Left colon (tissue), 2 donors: ENCODE measurements around the gene GRIK1. TPM values are rescaled to one million over a fixed set of nuclear protein-coding genes. Genes with fewer than 3 reads are reported as not detected.

Experiments used
- ATAC-seq: fragments of 200-7000 bp; cut with Tn5 transposase; one replicate; pipeline ENCODE4 v1.9.1; 2020; ENCODE audit warnings: mild to moderate bottlenecking, moderate library complexity
- DNase-seq, 2 donors: peaks; one replicate each; pipeline ENCODE4 v3.0.0-alpha.2; 2020
- intact Hi-C, 2 donors: fragments of 100-400 bp; cut with DNase I in 1 of 2; cut with micrococcal nuclease in 1 of 2; formaldehyde crosslinking; loops; one replicate each; pipeline versions ENCODE4 v1.11.2 to v1.14.0; 2022; cut with DNase I, micrococcal nuclease
- total RNA-seq, 2 donors: library from RNA; stranded (reverse); fragmentation: NEBNext Ultra II Directional; extraction: Animal tissue kit (Norgen Biotek cat#: 25700); gene quantifications; one replicate each; pipeline ENCODE4 v1.2.1, GENCODE V29; 2021
- donor health status: DM: no; HTN: no; CAD: no.
- donor health status: DM: yes; HTN: yes; CAD: no.

The GRIK1 gene
- total RNA-seq, 2 donors from 2014 or later = 0.09 to 0.14 TPM

- ATAC-seq = no peak
- intact Hi-C loops = no loop called here
- DNase-seq = no peak
Measured at GRCh38 chr21:29803191-29803590, 136.6 kb downstream of the GRIK1 start.

GRCh38 chr21:29801122-29801521 lies 138.7 kb downstream of the GRIK1 start:
- ATAC-seq = no peak
- intact Hi-C loops = no loop called here
- no peak for DNase-seq

- intact Hi-C loops = no loop called here
- ATAC-seq (no peak), DNase-seq (no peak)
Measured at GRCh38 chr21:29800056-29800455, 139.7 kb downstream of the GRIK1 start.

GRCh38 chr21:29798840-29799239 lies 141.0 kb downstream of the GRIK1 start:
- no peak for ATAC-seq
- intact Hi-C loops = no loop called here
- no peak for DNase-seq

- no peak for DNase-seq
- intact Hi-C loops = no loop called here
- no peak for ATAC-seq
Measured at GRCh38 chr21:29797155-29797554, 142.6 kb downstream of the GRIK1 start.

- no peak for DNase-seq
- no peak for ATAC-seq
- intact Hi-C loops = no loop called here
Measured at GRCh38 chr21:29793712-29794111, 146.1 kb downstream of the GRIK1 start.

GRCh38 chr21:29789393-29789792 lies 150.4 kb downstream of the GRIK1 start:
- ATAC-seq (no peak), DNase-seq (no peak)
- intact Hi-C loops = no loop called here

GRCh38 chr21:29788752-29789151 lies 151.0 kb downstream of the GRIK1 start:
- ATAC-seq (no peak), DNase-seq (no peak)
- intact Hi-C loops = no loop called here

GRCh38 chr21:29787361-29787909 lies 152.4 kb downstream of the GRIK1 start:
- DNase-seq (no peak), ATAC-seq (no peak)
- intact Hi-C loops = no loop called here

- DNase-seq = no peak
- no peak for ATAC-seq
- intact Hi-C loops = no loop called here
Measured at GRCh38 chr21:29786496-29787360, 153.1 kb downstream of the GRIK1 start.

- DNase-seq = no peak
- no peak for ATAC-seq
- intact Hi-C loops = no loop called here
Measured at GRCh38 chr21:29777160-29777559, 162.6 kb downstream of the GRIK1 start.

GRCh38 chr21:29775462-29775861 lies 164.3 kb downstream of the GRIK1 start:
- intact Hi-C loops = no loop called here
- ATAC-seq (no peak), DNase-seq (no peak)

- intact Hi-C loops = no loop called here
- DNase-seq (no peak), ATAC-seq (no peak)
Measured at GRCh38 chr21:29771491-29772066, 168.2 kb downstream of the GRIK1 start.

- no peak for DNase-seq
Measured at GRCh38 chr21:29763674-29764073, 176.1 kb downstream of the GRIK1 start.

GRCh38 chr21:29762570-29763082 lies 177.2 kb downstream of the GRIK1 start:
- intact Hi-C loops = no loop called here
- DNase-seq (no peak), ATAC-seq (no peak)

More at GRCh38 chr21:29763674-29764073, 176.1 kb downstream of the GRIK1 start:
- ATAC-seq = no peak
- intact Hi-C loops = no loop called here

GRCh38 chr21:29753216-29753615 lies 186.6 kb downstream of the GRIK1 start:
- no peak for ATAC-seq
- no peak for DNase-seq
- intact Hi-C loops = no loop called here

- no peak for DNase-seq
Measured at GRCh38 chr21:29751473-29752185, 188.2 kb downstream of the GRIK1 start.

GRCh38 chr21:29749957-29750356 lies 189.8 kb downstream of the GRIK1 start:
- intact Hi-C loops = no loop called here
- ATAC-seq = no peak
- DNase-seq = no peak

More at GRCh38 chr21:29751473-29752185, 188.2 kb downstream of the GRIK1 start:
- intact Hi-C loops = no loop called here
- no peak for ATAC-seq

GRCh38 chr21:29749223-29749622 lies 190.6 kb downstream of the GRIK1 start:
- ATAC-seq = no peak
- no peak for DNase-seq
- intact Hi-C loops = no loop called here
